NOMO-1 treated with dmso at 0.1 percent for 144 hours (cell line): ENCODE measurements around the gene MUC5B.
"Not testable (repeated sequence)": the region's sequence is repeated elsewhere in the genome, so short reads cannot be mapped to it uniquely, and the experiment has no call there.

Source experiments
- DNase-seq: peaks from one replicate; lab custom pipeline; 2025; ENCODE audit not compliant: unreplicated experiment; lab: John Stamatoyannopoulos, UW

Gene MUC5B

GRCh38 chr11:1202776-1203504, 19.9 kb upstream of the MUC5B start:
- DNase-seq: no peak

- no peak for DNase-seq
Observed at GRCh38 chr11:1203505-1204271, 19.2 kb upstream of the MUC5B start.

GRCh38 chr11:1204381-1205101, 18.3 kb upstream of the MUC5B start:
- DNase-seq: no peak

- no peak for DNase-seq
Observed at GRCh38 chr11:1205121-1205986, 17.5 kb upstream of the MUC5B start.

GRCh38 chr11:1205987-1206331, 16.9 kb upstream of the MUC5B start:
- DNase-seq: no peak

- no peak for DNase-seq
Observed at GRCh38 chr11:1206391-1207271, 16.2 kb upstream of the MUC5B start.

GRCh38 chr11:1207401-1208143, 15.3 kb upstream of the MUC5B start:
- DNase-seq: no peak

GRCh38 chr11:1208144-1208393, 14.8 kb upstream of the MUC5B start:
- no peak for DNase-seq

- DNase-seq: no peak
Observed at GRCh38 chr11:1208394-1209261, 14.2 kb upstream of the MUC5B start.

- no peak for DNase-seq
Observed at GRCh38 chr11:1209371-1210057, 13.4 kb upstream of the MUC5B start.

- no peak for DNase-seq
Observed at GRCh38 chr11:1211838-1212237, 11.0 kb upstream of the MUC5B start.

- not testable (repeated sequence) for DNase-seq
Observed at GRCh38 chr11:1215826-1216225, 7.0 kb upstream of the MUC5B start.

- no peak for DNase-seq
Observed at GRCh38 chr11:1217151-1217550, 5.7 kb upstream of the MUC5B start.

GRCh38 chr11:1218256-1218787, 4.5 kb upstream of the MUC5B start:
- DNase-seq: no peak

GRCh38 chr11:1218788-1219445, 3.9 kb upstream of the MUC5B start:
- DNase-seq: no peak

GRCh38 chr11:1219446-1219833, 3.4 kb upstream of the MUC5B start:
- no peak for DNase-seq
